GM21447 (cell line): ENCODE measurements around the gene KLHL10.

Experiments used
- ATAC-seq: cut with Tn5 transposase; IDR thresholded peaks from one replicate; pipeline ENCODE4 v1.9.1; 2021; ENCODE audit not compliant: unreplicated experiment

KLHL10 gene

GRCh38 chr17:41893384-41893783, 55.8 kb downstream of the KLHL10 start:
- ATAC-seq: no peak

GRCh38 chr17:41894791-41895331, 57.2 kb downstream of the KLHL10 start:
- no peak for ATAC-seq

- no peak for ATAC-seq
These were observed 58.0 kb downstream of the KLHL10 start for GRCh38 chr17:41895617-41896016.

GRCh38 chr17:41896726-41897125, 59.1 kb downstream of the KLHL10 start:
- ATAC-seq: no peak
